H1 (cell line): ENCODE results near the gene FHIT.

Source experiments
- HDAC2 ChIP-seq, 2 experiments: fragments of 300-600 bp in 1 of 2; sonication (generic) in 1 of 2; IDR thresholded peaks; 2 replicates each; pipeline ENCODE4 v1.6.1; 2011 to 2012; ENCODE audit warnings: low read depth in 2 of 2, low read length in 2 of 2, mild to moderate bottlenecking in 2 of 2, moderate library complexity in 2 of 2, borderline replicate concordance in 1 of 2, inconsistent platforms in 1 of 2
- TF ChIP-seq, protein P1 (sequence below): IDR thresholded peaks from 2 replicates; pipeline ENCODE4 v1.6.1; 2012; ENCODE audit warnings: inconsistent platforms
- TF ChIP-seq, protein P2 (sequence below): IDR thresholded peaks from 2 replicates; pipeline ENCODE4 v1.6.1; 2012; ENCODE audit warnings: low read length, inconsistent platforms

DNA sequence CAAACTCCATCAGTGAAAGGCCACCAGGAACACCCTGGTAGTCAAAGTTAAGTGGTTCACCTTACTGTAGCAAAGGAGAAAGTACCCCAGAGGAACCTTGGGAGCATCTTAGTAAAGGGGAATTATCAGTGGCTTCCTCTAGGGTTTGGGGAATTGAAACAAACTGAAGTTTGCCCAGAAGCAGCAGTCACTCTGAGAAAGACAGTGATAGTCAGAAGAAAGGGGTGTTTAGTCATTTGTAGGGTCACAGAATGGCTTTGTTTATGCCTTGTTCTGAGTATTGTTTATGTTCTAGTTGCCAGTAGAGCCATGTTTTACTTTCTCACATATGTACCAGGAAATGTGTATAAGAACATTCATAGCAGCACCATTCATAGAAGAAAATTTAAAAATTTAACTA is 93.8 kb downstream of the FHIT start:
- no peak for TF ChIP-seq HDAC2 (IDR thresholded peaks at IDR 0.05; ENCODE audit: borderline replicate concordance in 1 of 2, low read depth in 2 of 2, low read length in 2 of 2)
- TF ChIP-seq, protein P1, sequence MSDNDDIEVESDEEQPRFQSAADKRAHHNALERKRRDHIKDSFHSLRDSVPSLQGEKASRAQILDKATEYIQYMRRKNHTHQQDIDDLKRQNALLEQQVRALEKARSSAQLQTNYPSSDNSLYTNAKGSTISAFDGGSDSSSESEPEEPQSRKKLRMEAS, result no peak
- TF ChIP-seq, protein P2, sequence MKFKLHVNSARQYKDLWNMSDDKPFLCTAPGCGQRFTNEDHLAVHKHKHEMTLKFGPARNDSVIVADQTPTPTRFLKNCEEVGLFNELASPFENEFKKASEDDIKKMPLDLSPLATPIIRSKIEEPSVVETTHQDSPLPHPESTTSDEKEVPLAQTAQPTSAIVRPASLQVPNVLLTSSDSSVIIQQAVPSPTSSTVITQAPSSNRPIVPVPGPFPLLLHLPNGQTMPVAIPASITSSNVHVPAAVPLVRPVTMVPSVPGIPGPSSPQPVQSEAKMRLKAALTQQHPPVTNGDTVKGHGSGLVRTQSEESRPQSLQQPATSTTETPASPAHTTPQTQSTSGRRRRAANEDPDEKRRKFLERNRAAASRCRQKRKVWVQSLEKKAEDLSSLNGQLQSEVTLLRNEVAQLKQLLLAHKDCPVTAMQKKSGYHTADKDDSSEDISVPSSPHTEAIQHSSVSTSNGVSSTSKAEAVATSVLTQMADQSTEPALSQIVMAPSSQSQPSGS, result no peak
